ENCODE results near the gene HIVEP3.
A peak's percentile ranks its signal among the peaks of the same experiment; 100 is the strongest.

The HIVEP3 gene

DNA sequence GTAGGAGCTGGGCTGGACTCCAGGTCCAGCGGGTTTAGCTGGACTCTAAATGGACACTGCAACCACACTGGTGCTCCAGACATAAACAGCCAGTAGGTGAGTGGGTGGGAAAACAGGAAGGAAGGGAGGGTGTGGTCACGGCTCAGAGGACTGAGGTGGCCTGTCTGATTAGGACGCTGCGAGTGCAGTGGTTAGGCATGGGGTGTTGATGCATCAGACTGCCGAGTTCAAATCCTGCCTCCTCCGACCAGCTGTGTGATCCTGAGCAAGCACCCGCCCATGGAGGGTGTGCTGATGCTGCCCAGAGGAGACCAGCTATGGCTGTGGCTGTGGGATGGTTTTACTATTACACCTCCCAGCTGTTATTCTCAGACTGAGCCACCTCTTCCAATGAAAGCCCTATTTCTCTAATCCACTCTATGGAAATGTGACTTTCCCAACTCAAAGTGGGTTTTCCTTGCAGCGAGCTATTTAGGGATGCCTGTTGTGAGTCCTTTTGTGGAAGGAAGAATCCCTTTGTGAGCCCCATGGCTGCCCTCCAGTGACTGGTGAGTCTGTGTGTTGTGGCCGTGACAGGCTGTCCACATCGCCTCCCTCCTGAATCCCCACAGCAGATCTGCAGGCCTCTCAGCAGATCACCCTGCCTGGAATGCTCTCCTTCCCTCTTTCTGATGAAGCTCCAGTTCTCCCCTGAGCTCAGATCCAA is 377.7 kb downstream of the HIVEP3 start:
- H2AFZ ChIP-seq (ENCODE audit: low read length) = no peak overlapping the region
- no peak overlapping the region for H3K4me2 ChIP-seq (ENCODE audit: low read length)
- no peaks in the 10 kb centered on the region for H3K9me3 ChIP-seq (ENCODE audit: low read length)
- H3K9me2 ChIP-seq (ENCODE audit: low read depth, low read length) = no peaks in the 10 kb centered on the region
- no peaks in the 10 kb centered on the region for H3K27me3 ChIP-seq (ENCODE audit: insufficient read depth, low read length)
- no peak overlapping the region for H3K4me3 ChIP-seq (ENCODE audit: low read depth, low read length, poor library complexity, severe bottlenecking)
- no peak overlapping the region for H3K9ac ChIP-seq (ENCODE audit: low read length)
- no peaks in the 10 kb centered on the region for H3K36me3 ChIP-seq (ENCODE audit: insufficient read depth, low read length)
- H3K4me1 ChIP-seq (ENCODE audit: insufficient read depth, low read length, severe bottlenecking) = peaks cover 41% of the 10 kb centered on the region
- TF ChIP-seq EZH2 (IDR thresholded peaks at IDR 0.05; ENCODE audit: borderline replicate concordance, low read length) = no peak
- TF ChIP-seq CTCF (IDR thresholded peaks at IDR 0.05; ENCODE audit: low read length) = no peak
- no peaks in the 10 kb centered on the region for H3F3A ChIP-seq (ENCODE audit: insufficient read depth, low read length)
- no peaks in the 10 kb centered on the region for H4K20me1 ChIP-seq (ENCODE audit: insufficient read depth, low read length)
- no peak overlapping the region for H3K27ac ChIP-seq (ENCODE audit: low read depth, low read length, poor library complexity, severe bottlenecking)
- no peaks in the 10 kb centered on the region for H3K79me2 ChIP-seq (ENCODE audit: insufficient read depth, low read length)

DNA sequence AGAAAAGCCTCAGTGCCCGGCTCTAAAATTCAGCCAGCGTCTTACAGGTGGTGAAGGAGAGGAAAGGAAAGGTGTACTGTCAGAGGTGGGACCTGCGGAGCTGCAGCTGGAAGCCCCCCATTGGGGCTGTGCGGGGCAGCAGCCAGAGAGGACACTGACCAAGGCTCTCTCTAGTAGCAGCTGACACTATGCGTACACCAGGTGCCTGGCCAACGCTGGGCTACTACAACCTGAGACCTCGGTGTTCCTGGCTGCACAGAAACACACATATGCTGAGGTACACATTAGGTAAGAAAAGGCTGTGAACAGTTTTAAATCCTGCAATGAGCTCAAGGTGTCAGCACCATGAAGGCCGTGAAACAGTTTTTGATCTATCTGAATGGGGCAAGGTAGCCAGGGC is 378.7 kb downstream of the HIVEP3 start:
- Histone ChIP-seq H2AFZ (ENCODE audit: low read length) (no peak overlapping the region), H3K9me2 (ENCODE audit: low read depth, low read length) (no peaks in the 10 kb centered on the region), H3K9me3 (ENCODE audit: low read length) (no peaks in the 10 kb centered on the region), H3K4me2 (ENCODE audit: low read length) (no peak overlapping the region), H4K20me1 (ENCODE audit: insufficient read depth, low read length) (no peaks in the 10 kb centered on the region), H3K4me1 (ENCODE audit: insufficient read depth, low read length, severe bottlenecking) (peaks cover 41% of the 10 kb centered on the region), H3K9ac (ENCODE audit: low read length) (no peak overlapping the region), H3K27me3 (ENCODE audit: insufficient read depth, low read length) (no peaks in the 10 kb centered on the region), H3K4me3 (ENCODE audit: low read depth, low read length, poor library complexity, severe bottlenecking) (no peak overlapping the region), H3K36me3 (ENCODE audit: insufficient read depth, low read length) (no peaks in the 10 kb centered on the region), H3K79me2 (ENCODE audit: insufficient read depth, low read length) (no peaks in the 10 kb centered on the region), H3F3A (ENCODE audit: insufficient read depth, low read length) (no peaks in the 10 kb centered on the region), H3K27ac (ENCODE audit: low read depth, low read length, poor library complexity, severe bottlenecking) (no peak overlapping the region)
- TF ChIP-seq EZH2 (IDR thresholded peaks at IDR 0.05; ENCODE audit: borderline replicate concordance, low read length) (no peak), CTCF (IDR thresholded peaks at IDR 0.05; ENCODE audit: low read length) (no peak)

GRCh38 chr1:41539418-41539805 is 379.3 kb downstream of the HIVEP3 start:
- H3K9me3 ChIP-seq (ENCODE audit: low read length) = no peaks in the 10 kb centered on the region
- H3K27ac ChIP-seq (ENCODE audit: low read depth, low read length, poor library complexity, severe bottlenecking) = peak overlapping the region; percentile 90
- no peak overlapping the region for H3K4me2 ChIP-seq (ENCODE audit: low read length)
- no peak overlapping the region for H3K4me3 ChIP-seq (ENCODE audit: low read depth, low read length, poor library complexity, severe bottlenecking)
- TF ChIP-seq EZH2 (IDR thresholded peaks at IDR 0.05; ENCODE audit: borderline replicate concordance, low read length) = no peak
- TF ChIP-seq CTCF (IDR thresholded peaks at IDR 0.05; ENCODE audit: low read length) = no peak
- H3K36me3 ChIP-seq (ENCODE audit: insufficient read depth, low read length) = no peaks in the 10 kb centered on the region
- H3K9me2 ChIP-seq (ENCODE audit: low read depth, low read length) = no peaks in the 10 kb centered on the region
- H3K27me3 ChIP-seq (ENCODE audit: insufficient read depth, low read length) = no peaks in the 10 kb centered on the region
- H3K4me1 ChIP-seq (ENCODE audit: insufficient read depth, low read length, severe bottlenecking) = peaks cover 41% of the 10 kb centered on the region
- no peak overlapping the region for H2AFZ ChIP-seq (ENCODE audit: low read length)
- no peaks in the 10 kb centered on the region for H3F3A ChIP-seq (ENCODE audit: insufficient read depth, low read length)
- no peaks in the 10 kb centered on the region for H3K79me2 ChIP-seq (ENCODE audit: insufficient read depth, low read length)
- no peaks in the 10 kb centered on the region for H4K20me1 ChIP-seq (ENCODE audit: insufficient read depth, low read length)
- no peak overlapping the region for H3K9ac ChIP-seq (ENCODE audit: low read length)

Data from OCI-LY1 (cell line).